Measurements from ENCODE around the gene CD163L1.

DNA sequence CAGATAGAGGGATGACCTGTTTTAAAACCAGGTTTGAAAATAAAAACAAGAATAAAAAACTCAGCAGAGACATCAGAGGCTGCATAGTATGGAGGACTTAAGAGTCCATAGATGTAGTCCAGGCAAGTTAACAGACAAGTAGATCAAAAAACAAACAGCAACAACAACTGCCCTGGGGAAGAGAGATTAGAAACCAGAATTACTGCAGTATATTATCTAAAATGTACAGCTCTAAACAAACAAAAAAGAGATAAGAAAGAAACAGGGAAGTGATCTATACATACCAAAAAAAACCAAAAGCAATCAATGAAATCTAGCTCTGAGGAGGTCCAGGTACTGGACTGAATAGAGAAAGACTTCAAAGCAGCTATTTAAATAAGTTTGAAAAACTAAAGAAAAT is 91.3 kb downstream of the CD163L1 start:
- TF ChIP-seq, protein P1, sequence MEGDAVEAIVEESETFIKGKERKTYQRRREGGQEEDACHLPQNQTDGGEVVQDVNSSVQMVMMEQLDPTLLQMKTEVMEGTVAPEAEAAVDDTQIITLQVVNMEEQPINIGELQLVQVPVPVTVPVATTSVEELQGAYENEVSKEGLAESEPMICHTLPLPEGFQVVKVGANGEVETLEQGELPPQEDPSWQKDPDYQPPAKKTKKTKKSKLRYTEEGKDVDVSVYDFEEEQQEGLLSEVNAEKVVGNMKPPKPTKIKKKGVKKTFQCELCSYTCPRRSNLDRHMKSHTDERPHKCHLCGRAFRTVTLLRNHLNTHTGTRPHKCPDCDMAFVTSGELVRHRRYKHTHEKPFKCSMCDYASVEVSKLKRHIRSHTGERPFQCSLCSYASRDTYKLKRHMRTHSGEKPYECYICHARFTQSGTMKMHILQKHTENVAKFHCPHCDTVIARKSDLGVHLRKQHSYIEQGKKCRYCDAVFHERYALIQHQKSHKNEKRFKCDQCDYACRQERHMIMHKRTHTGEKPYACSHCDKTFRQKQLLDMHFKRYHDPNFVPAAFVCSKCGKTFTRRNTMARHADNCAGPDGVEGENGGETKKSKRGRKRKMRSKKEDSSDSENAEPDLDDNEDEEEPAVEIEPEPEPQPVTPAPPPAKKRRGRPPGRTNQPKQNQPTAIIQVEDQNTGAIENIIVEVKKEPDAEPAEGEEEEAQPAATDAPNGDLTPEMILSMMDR (IDR thresholded peaks at IDR 0.05) = no peak
- TF ChIP-seq POLR2AphosphoS5 (IDR thresholded peaks at IDR 0.05) = no peak
- no peak for TF ChIP-seq POLR2A (IDR thresholded peaks at IDR 0.05)
